Measurements from ENCODE around the gene TNKS1BP1. TPM values are rescaled to one million over a fixed set of nuclear protein-coding genes. Genes with fewer than 3 reads are reported as not detected.
A peak's percentile ranks its signal among the peaks of the same experiment; 100 is the strongest.

The TNKS1BP1 gene
- total and polyA plus RNA-seq, 9 of the 15 experiments (the other 6 are each of a cell fraction or from before 2014, with no cell fraction given): 1.1 to 47.2 (median 10.9) TPM

DNA sequence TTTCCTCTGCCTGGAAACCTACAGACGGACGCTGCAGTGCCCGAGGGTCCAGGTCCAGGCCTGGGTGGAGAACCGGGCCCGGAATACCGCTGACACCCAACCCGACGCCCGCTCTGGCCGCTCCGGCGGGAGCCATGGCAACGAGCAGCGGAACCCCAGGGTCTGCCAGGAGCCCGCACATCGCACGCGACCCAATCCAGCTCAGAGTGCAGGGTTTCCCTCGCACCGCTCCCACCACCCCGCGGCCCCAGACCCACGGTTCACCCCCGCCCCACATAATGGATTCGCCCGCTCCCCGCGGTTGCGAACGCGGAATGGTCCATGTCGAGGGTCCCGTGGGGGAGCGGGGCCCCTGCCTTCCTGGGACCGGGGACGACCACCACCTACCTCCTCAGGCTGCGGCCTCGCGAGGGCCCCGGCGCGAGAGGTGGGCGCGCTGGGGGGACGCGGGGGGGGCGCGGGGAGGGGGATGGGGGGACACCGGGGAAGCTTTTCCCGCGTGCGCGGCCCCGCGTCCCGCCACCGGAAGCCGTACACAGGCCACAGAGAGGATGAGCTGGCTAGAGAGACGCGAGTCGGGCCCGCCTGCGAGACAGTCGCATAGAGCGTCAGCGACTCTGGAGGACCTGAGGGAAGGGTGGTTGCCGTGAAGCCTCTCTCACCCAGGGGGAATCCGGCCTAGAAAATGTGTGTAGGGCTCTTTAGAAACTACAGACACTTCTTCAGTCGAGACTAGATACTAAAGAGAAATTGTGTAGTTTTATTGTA is 10.8 kb upstream of the TNKS1BP1 start, which contains the start of gene SSRP1 (continued):
- TF ChIP-seq CBFA2T2 (conservative IDR thresholded peaks at IDR 0.05): no peak
- TF ChIP-seq, protein P1, sequence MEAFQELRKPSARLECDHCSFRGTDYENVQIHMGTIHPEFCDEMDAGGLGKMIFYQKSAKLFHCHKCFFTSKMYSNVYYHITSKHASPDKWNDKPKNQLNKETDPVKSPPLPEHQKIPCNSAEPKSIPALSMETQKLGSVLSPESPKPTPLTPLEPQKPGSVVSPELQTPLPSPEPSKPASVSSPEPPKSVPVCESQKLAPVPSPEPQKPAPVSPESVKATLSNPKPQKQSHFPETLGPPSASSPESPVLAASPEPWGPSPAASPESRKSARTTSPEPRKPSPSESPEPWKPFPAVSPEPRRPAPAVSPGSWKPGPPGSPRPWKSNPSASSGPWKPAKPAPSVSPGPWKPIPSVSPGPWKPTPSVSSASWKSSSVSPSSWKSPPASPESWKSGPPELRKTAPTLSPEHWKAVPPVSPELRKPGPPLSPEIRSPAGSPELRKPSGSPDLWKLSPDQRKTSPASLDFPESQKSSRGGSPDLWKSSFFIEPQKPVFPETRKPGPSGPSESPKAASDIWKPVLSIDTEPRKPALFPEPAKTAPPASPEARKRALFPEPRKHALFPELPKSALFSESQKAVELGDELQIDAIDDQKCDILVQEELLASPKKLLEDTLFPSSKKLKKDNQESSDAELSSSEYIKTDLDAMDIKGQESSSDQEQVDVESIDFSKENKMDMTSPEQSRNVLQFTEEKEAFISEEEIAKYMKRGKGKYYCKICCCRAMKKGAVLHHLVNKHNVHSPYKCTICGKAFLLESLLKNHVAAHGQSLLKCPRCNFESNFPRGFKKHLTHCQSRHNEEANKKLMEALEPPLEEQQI (IDR thresholded peaks at IDR 0.05): 0 out of 2 replicates have a peak, but pooled peaks have one; percentile 30
- no peak; the same call in 1 of the 2 replicates for TF ChIP-seq SP1 (CRISPR knock-in tag; IDR thresholded peaks at IDR 0.05)
- peak; percentile 11 for TF ChIP-seq NEUROD1 (IDR thresholded peaks at IDR 0.05; ENCODE audit: borderline replicate concordance, low read depth, low read length, partially characterized antibody)
- no peak for TF ChIP-seq STAT5B (CRISPR knock-in tag; IDR thresholded peaks at IDR 0.05)
- TF ChIP-seq PHTF2 (CRISPR knock-in tag; IDR thresholded peaks at IDR 0.05): no peak
- 0 out of 2 replicates have a peak, but pooled peaks have one; percentile 26 for TF ChIP-seq PHF21A (IDR thresholded peaks at IDR 0.05; ENCODE audit: borderline replicate concordance, low read depth)
- TF ChIP-seq ZNF174 (CRISPR knock-in tag; IDR thresholded peaks at IDR 0.05): no peak
- TF ChIP-seq, protein P2, sequence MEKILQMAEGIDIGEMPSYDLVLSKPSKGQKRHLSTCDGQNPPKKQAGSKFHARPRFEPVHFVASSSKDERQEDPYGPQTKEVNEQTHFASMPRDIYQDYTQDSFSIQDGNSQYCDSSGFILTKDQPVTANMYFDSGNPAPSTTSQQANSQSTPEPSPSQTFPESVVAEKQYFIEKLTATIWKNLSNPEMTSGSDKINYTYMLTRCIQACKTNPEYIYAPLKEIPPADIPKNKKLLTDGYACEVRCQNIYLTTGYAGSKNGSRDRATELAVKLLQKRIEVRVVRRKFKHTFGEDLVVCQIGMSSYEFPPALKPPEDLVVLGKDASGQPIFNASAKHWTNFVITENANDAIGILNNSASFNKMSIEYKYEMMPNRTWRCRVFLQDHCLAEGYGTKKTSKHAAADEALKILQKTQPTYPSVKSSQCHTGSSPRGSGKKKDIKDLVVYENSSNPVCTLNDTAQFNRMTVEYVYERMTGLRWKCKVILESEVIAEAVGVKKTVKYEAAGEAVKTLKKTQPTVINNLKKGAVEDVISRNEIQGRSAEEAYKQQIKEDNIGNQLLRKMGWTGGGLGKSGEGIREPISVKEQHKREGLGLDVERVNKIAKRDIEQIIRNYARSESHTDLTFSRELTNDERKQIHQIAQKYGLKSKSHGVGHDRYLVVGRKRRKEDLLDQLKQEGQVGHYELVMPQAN (IDR thresholded peaks at IDR 0.05; ENCODE audit: borderline replicate concordance): peak; percentile 42; the same call in 1 of the 2 replicates
- 0 out of 2 replicates have a peak, but pooled peaks have one; percentile 24 for TF ChIP-seq TOE1 (IDR thresholded peaks at IDR 0.05; ENCODE audit: borderline replicate concordance)
- no peak for TF ChIP-seq TOE1 (CRISPR knock-in tag; IDR thresholded peaks at IDR 0.05; ENCODE audit: borderline replicate concordance, low read depth)
- TF ChIP-seq POLR2H (tag; IDR thresholded peaks at IDR 0.05; ENCODE audit: low read depth): no peak
- TF ChIP-seq POLR2B (IDR thresholded peaks at IDR 0.05; ENCODE audit: low read depth, partially characterized antibody): peak; percentile 26
- TF ChIP-seq NBN (IDR thresholded peaks at IDR 0.05; ENCODE audit: low read depth): peak; percentile 85; the same call in 1 of the 2 replicates
- no peak for TF ChIP-seq ZNF184 (CRISPR knock-in tag; IDR thresholded peaks at IDR 0.05)
- TF ChIP-seq, protein P3, sequence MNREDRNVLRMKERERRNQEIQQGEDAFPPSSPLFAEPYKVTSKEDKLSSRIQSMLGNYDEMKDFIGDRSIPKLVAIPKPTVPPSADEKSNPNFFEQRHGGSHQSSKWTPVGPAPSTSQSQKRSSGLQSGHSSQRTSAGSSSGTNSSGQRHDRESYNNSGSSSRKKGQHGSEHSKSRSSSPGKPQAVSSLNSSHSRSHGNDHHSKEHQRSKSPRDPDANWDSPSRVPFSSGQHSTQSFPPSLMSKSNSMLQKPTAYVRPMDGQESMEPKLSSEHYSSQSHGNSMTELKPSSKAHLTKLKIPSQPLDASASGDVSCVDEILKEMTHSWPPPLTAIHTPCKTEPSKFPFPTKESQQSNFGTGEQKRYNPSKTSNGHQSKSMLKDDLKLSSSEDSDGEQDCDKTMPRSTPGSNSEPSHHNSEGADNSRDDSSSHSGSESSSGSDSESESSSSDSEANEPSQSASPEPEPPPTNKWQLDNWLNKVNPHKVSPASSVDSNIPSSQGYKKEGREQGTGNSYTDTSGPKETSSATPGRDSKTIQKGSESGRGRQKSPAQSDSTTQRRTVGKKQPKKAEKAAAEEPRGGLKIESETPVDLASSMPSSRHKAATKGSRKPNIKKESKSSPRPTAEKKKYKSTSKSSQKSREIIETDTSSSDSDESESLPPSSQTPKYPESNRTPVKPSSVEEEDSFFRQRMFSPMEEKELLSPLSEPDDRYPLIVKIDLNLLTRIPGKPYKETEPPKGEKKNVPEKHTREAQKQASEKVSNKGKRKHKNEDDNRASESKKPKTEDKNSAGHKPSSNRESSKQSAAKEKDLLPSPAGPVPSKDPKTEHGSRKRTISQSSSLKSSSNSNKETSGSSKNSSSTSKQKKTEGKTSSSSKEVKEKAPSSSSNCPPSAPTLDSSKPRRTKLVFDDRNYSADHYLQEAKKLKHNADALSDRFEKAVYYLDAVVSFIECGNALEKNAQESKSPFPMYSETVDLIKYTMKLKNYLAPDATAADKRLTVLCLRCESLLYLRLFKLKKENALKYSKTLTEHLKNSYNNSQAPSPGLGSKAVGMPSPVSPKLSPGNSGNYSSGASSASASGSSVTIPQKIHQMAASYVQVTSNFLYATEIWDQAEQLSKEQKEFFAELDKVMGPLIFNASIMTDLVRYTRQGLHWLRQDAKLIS (CRISPR knock-in tag; IDR thresholded peaks at IDR 0.05): 0 out of 2 replicates have a peak, but pooled peaks have one; percentile 12
- no peak for TF ChIP-seq TARDBP (IDR thresholded peaks at IDR 0.05)
- TF ChIP-seq JUND (IDR thresholded peaks at IDR 0.05; ENCODE audit: borderline replicate concordance, low read depth, low read length): peak; percentile 56; the same call in 1 of the 2 replicates
- TF ChIP-seq JUND (tag; IDR thresholded peaks at IDR 0.05; ENCODE audit: borderline replicate concordance, low read depth, low read length): no peak

Measured in K562 (cell line).